ENCODE results near the gene PLXND1. TPM values are rescaled to one million over a fixed set of nuclear protein-coding genes. Genes with fewer than 3 reads are reported as not detected.

The PLXND1 gene
- total RNA-seq, 1 experiment from 2014 or later, result 47.3 TPM

DNA sequence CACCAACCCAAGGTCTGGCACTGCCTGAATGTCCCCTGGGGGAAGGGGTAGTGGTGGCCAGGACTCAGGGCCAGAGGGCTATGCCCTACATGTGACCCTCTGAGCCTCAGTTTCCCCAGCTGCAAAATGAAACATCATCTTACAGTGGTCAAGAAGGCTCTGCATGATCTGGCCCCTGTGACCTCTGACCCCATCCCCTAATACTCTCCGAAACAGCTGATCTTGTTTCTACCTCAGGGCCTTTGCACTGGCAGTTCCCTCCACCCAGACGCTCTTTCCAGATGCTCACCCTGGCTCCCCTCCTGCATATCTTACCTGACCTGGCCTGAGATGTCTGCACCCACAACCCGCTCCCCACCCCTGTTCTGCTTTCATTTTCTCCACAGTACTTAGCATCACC, 21.8 kb downstream of the PLXND1 start:
- no peaks in the 10 kb centered on the region for H3K9me3 ChIP-seq (ENCODE audit: control insufficient read depth in 1 of 2, insufficient read depth in 1 of 2, low read depth in 1 of 2, low read length in 2 of 2)
- intact Hi-C loops (cut with micrococcal nuclease), result no loop called here
- CTCF ChIA-PET, result no interaction called here
- H3K9ac ChIP-seq (ENCODE audit: low read length), result no peak overlapping the region
- no TSS peak for BruUV-seq (replicated peaks)
- H2AFZ ChIP-seq (ENCODE audit: low read depth, low read length, poor library complexity, severe bottlenecking), result no peak overlapping the region
- no peak for TF ChIP-seq SRF (IDR thresholded peaks at IDR 0.05; ENCODE audit: low read depth)
- no peak for TF ChIP-seq FOSL1 (IDR thresholded peaks at IDR 0.05; ENCODE audit: low read depth)
- TF ChIP-seq, protein P1, sequence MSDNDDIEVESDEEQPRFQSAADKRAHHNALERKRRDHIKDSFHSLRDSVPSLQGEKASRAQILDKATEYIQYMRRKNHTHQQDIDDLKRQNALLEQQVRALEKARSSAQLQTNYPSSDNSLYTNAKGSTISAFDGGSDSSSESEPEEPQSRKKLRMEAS (IDR thresholded peaks at IDR 0.05), result no peak
- no peak for TF ChIP-seq EGR1 (IDR thresholded peaks at IDR 0.05; ENCODE audit: low read depth)
- TF ChIP-seq YY1 (IDR thresholded peaks at IDR 0.05; ENCODE audit: extremely low read depth, insufficient replicate concordance, low read depth, low read length), result no peak
- TF ChIP-seq CTCF (IDR thresholded peaks at IDR 0.05 in 2 of 3, conservative IDR thresholded peaks at IDR 0.05 in 1 of 3; ENCODE audit: borderline replicate concordance in 1 of 3, insufficient read depth in 1 of 3, low read depth in 2 of 3, low read length in 2 of 3), result no peak
- no peak for TF ChIP-seq ELF1 (IDR thresholded peaks at IDR 0.05; ENCODE audit: borderline replicate concordance, low read depth)
- no peak for TF ChIP-seq ATF3 (IDR thresholded peaks at IDR 0.05)
- no peak for TF ChIP-seq TCF7L2 (IDR thresholded peaks at IDR 0.05; ENCODE audit: borderline replicate concordance, extremely low read depth, insufficient read depth, insufficient read length)
- TF ChIP-seq ZFX (IDR thresholded peaks at IDR 0.05), result no peak
- no peak for TF ChIP-seq EZH2 (IDR thresholded peaks at IDR 0.05)
- no peak for TF ChIP-seq POLR2AphosphoS5 (IDR thresholded peaks at IDR 0.05; ENCODE audit: low read depth, low read length)
- TF ChIP-seq EZH2phosphoT487 (IDR thresholded peaks at IDR 0.05; ENCODE audit: borderline replicate concordance), result no peak
- TF ChIP-seq, protein P2, sequence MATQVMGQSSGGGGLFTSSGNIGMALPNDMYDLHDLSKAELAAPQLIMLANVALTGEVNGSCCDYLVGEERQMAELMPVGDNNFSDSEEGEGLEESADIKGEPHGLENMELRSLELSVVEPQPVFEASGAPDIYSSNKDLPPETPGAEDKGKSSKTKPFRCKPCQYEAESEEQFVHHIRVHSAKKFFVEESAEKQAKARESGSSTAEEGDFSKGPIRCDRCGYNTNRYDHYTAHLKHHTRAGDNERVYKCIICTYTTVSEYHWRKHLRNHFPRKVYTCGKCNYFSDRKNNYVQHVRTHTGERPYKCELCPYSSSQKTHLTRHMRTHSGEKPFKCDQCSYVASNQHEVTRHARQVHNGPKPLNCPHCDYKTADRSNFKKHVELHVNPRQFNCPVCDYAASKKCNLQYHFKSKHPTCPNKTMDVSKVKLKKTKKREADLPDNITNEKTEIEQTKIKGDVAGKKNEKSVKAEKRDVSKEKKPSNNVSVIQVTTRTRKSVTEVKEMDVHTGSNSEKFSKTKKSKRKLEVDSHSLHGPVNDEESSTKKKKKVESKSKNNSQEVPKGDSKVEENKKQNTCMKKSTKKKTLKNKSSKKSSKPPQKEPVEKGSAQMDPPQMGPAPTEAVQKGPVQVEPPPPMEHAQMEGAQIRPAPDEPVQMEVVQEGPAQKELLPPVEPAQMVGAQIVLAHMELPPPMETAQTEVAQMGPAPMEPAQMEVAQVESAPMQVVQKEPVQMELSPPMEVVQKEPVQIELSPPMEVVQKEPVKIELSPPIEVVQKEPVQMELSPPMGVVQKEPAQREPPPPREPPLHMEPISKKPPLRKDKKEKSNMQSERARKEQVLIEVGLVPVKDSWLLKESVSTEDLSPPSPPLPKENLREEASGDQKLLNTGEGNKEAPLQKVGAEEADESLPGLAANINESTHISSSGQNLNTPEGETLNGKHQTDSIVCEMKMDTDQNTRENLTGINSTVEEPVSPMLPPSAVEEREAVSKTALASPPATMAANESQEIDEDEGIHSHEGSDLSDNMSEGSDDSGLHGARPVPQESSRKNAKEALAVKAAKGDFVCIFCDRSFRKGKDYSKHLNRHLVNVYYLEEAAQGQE (IDR thresholded peaks at IDR 0.05; ENCODE audit: low read depth), result no peak
- no peak for TF ChIP-seq ZBTB33 (IDR thresholded peaks at IDR 0.05; ENCODE audit: extremely low read depth, insufficient replicate concordance, low read length)
- TF ChIP-seq POLR2A (IDR thresholded peaks at IDR 0.05; ENCODE audit: borderline replicate concordance, extremely low read depth, insufficient read depth, insufficient read length), result no peak
- no peak for TF ChIP-seq RAD21 (IDR thresholded peaks at IDR 0.05; ENCODE audit: low read depth)
- TF ChIP-seq SIN3A (IDR thresholded peaks at IDR 0.05; ENCODE audit: low read depth), result no peak
- TF ChIP-seq JUND (IDR thresholded peaks at IDR 0.05), result no peak
- H3K79me2 ChIP-seq (ENCODE audit: insufficient read depth, low read length), result no peaks in the 10 kb centered on the region
- H3K27me3 ChIP-seq (ENCODE audit: insufficient read depth, low read length), result no peaks in the 10 kb centered on the region
- RAD21 ChIA-PET (ENCODE audit: low non-redundant PET in 1 of 2, low total read pairs in 2 of 2, uncharacterized antibody in 2 of 2, unreplicated experiment in 2 of 2), result no interaction called here
- POLR2A ChIA-PET, result no interaction called here
- no peak for ATAC-seq
- no peaks in the 10 kb centered on the region for H4K20me1 ChIP-seq (ENCODE audit: insufficient read depth)
- no peak overlapping the region for H3K4me2 ChIP-seq (ENCODE audit: low read length)
- no peaks in the 10 kb centered on the region for H3K4me1 ChIP-seq (ENCODE audit: control insufficient read depth in 1 of 2, insufficient read depth in 2 of 2, low read length in 2 of 2)
- no peak for DNase-seq (ENCODE audit: low read depth, low spot score)
- no peaks in the 10 kb centered on the region for H3K9me2 ChIP-seq (ENCODE audit: insufficient read depth)
- no peaks in the 10 kb centered on the region; a peak in 1 of 4 replicates for H3K36me3 ChIP-seq (ENCODE audit: control insufficient read depth in 1 of 2, insufficient read depth in 2 of 2, low read length in 2 of 2)
- H3K27ac ChIP-seq (ENCODE audit: low read depth, low read length), result no peak overlapping the region
- H3K4me3 ChIP-seq (replicated peaks in 1 of 2; ENCODE audit: low read depth in 1 of 2, low read length in 2 of 2), result no peak overlapping the region

All from HCT116 (cell line).